A549 treated with CORT108297 at 1 μM for 4 hours (cell line): ENCODE results near the gene DNAL4. TPM values are rescaled to one million over a fixed set of nuclear protein-coding genes. Genes with fewer than 3 reads are reported as not detected.

ENCODE experiments used
- total RNA-seq: library from RNA; stranded (reverse); fragments of 200-300 nt; extraction: Qiagen RNA extraction; gene quantifications from 5 replicates; pipeline ENCODE4 v1.2.3, GENCODE V29; 2022

The DNAL4 gene
- total RNA-seq: 9.2 to 11.8 TPM (median 10.7 TPM) in 5 replicates

GRCh38 chr22:38793721-38794466 lies at the start of gene DNAL4:
Gene DNAL4, minus strand, starts transcription at chr22:38794143. Its CDS starts 11,412 bp downstream, at chr22:38782731.

GRCh38 chr22:38755911-38756532 lies 37.9 kb downstream of the DNAL4 start, which contains the start of gene SUN2:
Gene SUN2, minus strand, starts transcription at chr22:38755998. Its CDS starts 3,370 bp downstream, at chr22:38752628.

Other genes with a start within 250 kb of the DNAL4 start
- gene DMC1, start 224.0 kb downstream of the DNAL4 start, total RNA-seq: 2.6 to 5.5 TPM (median 5.0 TPM) in 5 replicates
- 0.46 to 1.1 TPM (median 0.80 TPM) in 5 replicates for gene FAM227A, start 137.8 kb downstream of the DNAL4 start, total RNA-seq
- 15.0 to 17.1 TPM (median 16.1 TPM) in 5 replicates for gene CBY1, start 137.5 kb downstream of the DNAL4 start, total RNA-seq
- 62.6 to 81.3 TPM (median 70.0 TPM) in 5 replicates for gene TOMM22, start 112.2 kb downstream of the DNAL4 start, total RNA-seq
- gene JOSD1, start 93.2 kb downstream of the DNAL4 start, total RNA-seq: 25.9 to 30.6 TPM (median 28.1 TPM) in 5 replicates
- gene GTPBP1, start 88.2 kb downstream of the DNAL4 start, total RNA-seq: 7.0 to 10.8 TPM (median 10.7 TPM) in 5 replicates
- 23.8 to 38.4 TPM (median 36.7 TPM) in 5 replicates for gene SUN2, start 38.1 kb downstream of the DNAL4 start, total RNA-seq
- gene NPTXR, start 49.9 kb upstream of the DNAL4 start, total RNA-seq: 10.5 to 15.3 TPM (median 11.9 TPM) in 5 replicates
- gene CBX6, start 78.1 kb upstream of the DNAL4 start, total RNA-seq: 26.0 to 35.1 TPM (median 32.4 TPM) in 5 replicates
- gene APOBEC3A, start 163.5 kb upstream of the DNAL4 start, total RNA-seq: not detected in 5 replicates
- gene APOBEC3B, start 188.2 kb upstream of the DNAL4 start, total RNA-seq: 27.4 to 32.1 TPM (median 30.0 TPM) in 5 replicates
- gene APOBEC3C, start 220.1 kb upstream of the DNAL4 start, total RNA-seq: 26.6 to 28.1 TPM (median 27.5 TPM) in 5 replicates
- gene APOBEC3D, start 227.0 kb upstream of the DNAL4 start, total RNA-seq: 0.10 to 0.50 TPM (median 0.17 TPM) in 4 of 5 replicates, not detected in the other
- 1.6 to 2.8 TPM (median 2.6 TPM) in 5 replicates for gene APOBEC3F, start 246.7 kb upstream of the DNAL4 start, total RNA-seq